HG03442 (cell line): Measurements from ENCODE around the gene NCOA1.
"Not testable (repeated sequence)": the region's sequence is repeated elsewhere in the genome, so short reads cannot be mapped to it uniquely, and the experiment has no call there.

Experiments used
- ATAC-seq: cut with Tn5 transposase; IDR thresholded peaks from one replicate; pipeline ENCODE4 v1.9.1; 2021; ENCODE audit warnings: mild to moderate bottlenecking, moderate library complexity; ENCODE audit not compliant: unreplicated experiment

NCOA1 gene

DNA sequence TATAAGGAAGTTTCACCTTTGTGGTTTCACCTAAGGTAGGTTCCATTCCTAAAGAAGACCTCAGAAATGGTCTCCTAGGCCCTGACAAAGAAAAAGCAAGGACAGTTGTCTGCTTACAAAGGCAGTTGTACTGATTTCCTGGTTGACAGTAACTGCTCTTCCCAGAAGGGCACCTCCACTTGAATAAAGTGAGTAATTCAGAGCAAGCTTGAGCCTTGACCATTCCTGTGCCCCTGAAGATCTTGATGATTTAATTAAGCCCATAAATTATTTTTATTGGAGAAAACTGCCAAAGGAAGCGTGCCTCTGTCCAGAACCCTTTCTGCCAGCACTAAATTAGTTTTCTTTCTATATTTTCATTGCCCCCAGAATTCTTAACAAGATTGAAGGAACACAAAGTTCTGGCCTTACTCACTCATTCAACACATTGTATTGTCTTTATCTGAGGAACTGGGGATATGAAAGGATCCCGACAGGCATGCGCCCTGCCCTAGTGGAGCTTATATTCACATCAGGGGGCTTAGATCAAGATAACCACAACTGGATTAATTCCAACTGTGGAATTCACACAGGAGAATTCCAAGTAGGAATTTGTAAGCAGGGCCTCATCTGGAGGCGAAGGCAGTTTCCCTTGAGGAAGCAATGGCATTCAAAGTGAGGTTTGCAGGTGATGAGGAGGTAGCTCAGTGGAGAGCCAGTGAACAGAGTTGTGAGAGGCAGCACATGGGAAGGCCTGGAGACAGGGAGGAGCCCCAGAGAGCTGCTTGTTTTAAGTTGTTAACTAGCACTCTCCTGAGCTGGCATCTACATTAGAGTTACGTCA is 280.9 kb downstream of the NCOA1 start:
- ATAC-seq = no peak

GRCh38 chr2:24774373-24774772 is 283.3 kb downstream of the NCOA1 start:
- ATAC-seq = no peak

DNA sequence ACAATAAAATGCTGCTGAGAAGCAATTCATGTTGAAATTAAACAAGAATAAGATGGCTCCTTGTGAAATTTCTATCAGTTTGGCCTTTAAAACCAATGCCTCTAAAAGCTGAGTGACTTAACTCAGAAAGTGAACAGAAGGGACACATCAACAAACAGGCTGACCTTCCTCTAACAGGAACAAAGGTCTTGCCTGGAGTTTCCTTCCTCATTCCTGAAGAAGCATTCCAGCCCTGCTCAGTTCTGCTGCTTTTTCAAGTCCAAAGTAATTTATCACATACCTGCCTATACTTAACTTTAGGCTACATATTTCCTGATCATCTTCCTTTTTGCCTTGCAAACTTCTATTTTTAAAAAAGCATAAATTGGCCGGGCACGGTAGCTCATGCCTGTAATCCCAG is 288.1 kb downstream of the NCOA1 start:
- no peak for ATAC-seq

GRCh38 chr2:24783641-24784040 is 292.6 kb downstream of the NCOA1 start:
- ATAC-seq = no peak

DNA sequence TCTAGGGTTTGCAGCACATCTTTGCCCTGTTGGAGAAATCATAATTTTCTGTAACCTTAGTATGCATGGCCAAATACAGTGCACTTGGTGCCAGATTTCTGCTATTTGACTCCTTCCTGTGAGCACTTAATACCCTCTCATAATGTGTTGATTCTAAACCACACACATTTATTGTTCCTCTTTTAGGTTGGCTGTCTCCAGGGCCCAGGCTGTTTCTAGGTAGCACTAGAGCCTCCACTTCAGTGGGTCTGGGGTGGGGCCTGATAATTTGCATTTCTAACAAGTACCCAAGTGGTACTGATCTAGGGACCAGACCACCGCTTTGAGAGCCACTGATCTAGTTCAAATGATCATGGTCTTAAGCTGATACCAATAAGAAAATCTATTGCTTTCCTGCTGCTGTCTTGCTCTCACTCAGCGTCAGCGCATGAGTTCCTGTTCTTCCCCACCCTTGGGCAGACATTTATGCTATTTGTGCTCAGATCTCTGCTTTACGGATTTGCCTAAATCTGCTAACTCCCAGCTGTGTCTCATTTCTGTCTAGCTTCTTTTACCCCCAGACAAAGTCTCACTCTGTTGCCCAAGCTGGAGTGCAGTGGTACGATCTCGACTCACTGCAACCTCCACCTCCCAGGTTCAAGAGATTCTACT is 294.7 kb downstream of the NCOA1 start:
- peak; percentile 68 for ATAC-seq

- ATAC-seq = no peak
Observed at GRCh38 chr2:24787532-24787931, 296.5 kb downstream of the NCOA1 start.

DNA sequence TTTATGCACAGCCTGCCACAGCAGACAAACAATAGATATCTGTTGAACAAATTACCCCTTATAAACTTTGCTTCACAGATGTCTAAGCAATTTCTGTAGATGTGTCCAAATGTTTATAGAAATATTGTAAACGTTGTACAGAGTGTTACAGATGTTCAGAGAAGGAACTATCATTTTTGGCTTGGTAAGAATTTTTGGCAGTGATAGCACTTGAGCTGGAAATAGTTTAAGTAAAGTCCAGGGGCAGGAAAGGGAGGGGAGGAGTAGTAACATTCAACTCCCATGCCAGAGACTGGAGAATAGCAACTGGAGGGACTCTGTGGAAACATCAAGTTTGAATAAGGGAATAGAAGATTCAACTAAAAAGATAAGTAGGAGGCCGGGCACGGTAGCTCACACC is 297.8 kb downstream of the NCOA1 start:
- ATAC-seq = no peak

DNA sequence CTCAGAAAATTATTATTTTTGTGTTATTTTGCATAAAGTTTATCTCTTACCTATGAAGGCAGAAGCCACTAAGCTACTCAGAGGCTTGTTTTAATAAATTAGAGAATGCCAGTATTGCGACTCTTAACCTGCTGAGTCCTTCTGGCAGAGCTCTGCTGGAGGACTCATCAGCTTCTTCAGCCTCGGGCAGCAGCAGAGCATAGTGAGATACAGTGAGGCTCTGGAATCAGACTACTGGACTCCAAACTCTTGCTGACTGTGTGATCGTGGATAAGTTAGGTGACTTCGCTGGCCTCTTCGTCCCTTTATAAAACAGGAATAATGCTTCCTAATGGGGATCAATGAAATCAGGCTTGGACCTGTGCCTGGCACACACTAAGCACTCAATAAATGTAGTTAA is 300.4 kb downstream of the NCOA1 start:
- ATAC-seq = no peak

GRCh38 chr2:24792542-24792873 is 301.5 kb downstream of the NCOA1 start:
- ATAC-seq = no peak

DNA sequence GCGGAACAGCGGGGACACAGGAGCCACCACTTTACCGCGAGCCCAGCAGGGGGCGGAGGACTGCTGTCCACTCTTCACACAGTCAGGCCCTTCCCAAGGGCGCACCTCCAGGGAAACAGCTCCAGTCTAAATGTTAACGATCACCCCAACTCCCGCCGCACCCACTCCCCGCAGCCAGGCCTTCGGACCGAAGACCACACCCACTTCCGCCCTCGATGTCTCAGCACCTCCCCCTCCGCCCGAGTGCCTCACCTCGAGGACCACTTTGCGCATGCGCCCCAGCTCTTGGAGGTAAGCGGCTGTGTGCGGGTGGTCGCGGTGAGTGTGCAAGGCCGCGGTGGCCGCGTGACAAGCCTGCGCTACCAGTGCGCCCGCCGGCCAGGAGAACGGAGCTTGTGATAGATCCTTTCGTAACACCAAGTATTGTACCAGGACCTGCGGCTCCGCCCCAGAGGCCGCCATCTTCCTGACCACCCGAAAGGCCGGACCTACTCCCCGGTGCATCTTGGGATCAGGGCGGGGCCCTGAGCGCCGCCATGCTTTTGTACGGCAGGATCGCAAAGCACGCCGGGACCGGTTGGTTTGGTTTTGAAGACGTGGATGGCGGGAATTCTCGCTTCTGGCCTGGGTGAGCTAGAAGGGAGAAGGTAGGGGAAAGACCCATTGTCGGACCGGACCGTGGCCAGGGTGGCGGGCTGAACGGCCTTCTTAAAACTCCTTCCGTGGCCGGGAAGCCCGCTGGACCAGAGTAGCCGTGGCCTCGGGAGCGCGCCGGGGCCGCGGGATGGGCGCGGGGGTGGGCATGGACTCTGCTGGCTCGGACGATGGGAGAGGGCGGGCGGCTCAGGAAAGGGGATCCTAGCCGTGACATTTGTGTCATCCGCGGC is 302.1 kb downstream of the NCOA1 start, which contains the start of the genes CENPO and PTRHD1:
TSS of gene CENPO (plus strand) at position 552 of the 887 bp plus-strand sequence. CDS start 495 bp downstream, outside the sequence.
TSS of gene PTRHD1 (minus strand) at position 518 of the 887 bp plus-strand sequence. CDS start at position 504, 14 bp downstream.
- peak; percentile 89 for ATAC-seq

GRCh38 chr2:24793761-24794435 is 302.8 kb downstream of the NCOA1 start:
- no peak for ATAC-seq

DNA sequence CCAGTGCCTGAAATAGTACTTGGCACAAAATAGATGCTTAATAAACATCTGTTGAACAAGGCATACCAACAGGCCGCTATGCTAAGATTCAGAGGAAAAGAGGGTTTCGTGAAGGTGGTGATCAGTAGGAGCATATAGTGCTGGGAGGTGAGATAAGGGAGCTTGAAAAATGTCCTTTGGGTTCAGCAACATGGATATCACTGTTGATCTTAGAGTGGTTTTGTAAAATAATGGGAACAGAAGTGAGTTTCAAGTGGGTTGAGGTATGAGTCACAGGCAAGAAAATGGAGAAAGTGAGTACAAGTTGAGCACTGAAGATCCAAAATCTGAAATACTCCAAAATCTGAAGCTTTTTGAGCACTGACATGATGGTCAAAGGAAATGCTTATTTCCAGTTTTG is 306.6 kb downstream of the NCOA1 start:
- no peak for ATAC-seq

- ATAC-seq = not testable (repeated sequence)
Observed at GRCh38 chr2:24800487-24800886, 309.4 kb downstream of the NCOA1 start.

GRCh38 chr2:24805811-24806660 is 315.0 kb downstream of the NCOA1 start:
- not testable (repeated sequence) for ATAC-seq

DNA sequence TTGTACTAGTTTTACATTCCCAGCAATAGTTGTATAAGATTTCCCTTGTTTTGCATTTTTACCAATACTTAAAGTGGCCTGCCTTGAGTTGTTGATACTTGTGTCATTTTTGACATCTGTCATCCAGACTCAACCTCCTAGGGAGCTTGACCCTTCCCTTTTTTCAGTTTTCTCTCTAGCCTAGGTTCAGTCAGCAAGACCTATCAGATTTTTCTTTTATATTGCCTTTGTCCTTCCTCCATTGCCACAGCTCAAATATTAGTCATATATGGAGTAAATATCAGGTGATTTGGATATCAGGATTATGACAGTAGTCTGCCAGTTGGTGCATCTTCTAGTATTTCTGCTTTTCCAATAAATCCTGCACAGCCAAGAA is 315.6 kb downstream of the NCOA1 start:
- no peak for ATAC-seq

DNA sequence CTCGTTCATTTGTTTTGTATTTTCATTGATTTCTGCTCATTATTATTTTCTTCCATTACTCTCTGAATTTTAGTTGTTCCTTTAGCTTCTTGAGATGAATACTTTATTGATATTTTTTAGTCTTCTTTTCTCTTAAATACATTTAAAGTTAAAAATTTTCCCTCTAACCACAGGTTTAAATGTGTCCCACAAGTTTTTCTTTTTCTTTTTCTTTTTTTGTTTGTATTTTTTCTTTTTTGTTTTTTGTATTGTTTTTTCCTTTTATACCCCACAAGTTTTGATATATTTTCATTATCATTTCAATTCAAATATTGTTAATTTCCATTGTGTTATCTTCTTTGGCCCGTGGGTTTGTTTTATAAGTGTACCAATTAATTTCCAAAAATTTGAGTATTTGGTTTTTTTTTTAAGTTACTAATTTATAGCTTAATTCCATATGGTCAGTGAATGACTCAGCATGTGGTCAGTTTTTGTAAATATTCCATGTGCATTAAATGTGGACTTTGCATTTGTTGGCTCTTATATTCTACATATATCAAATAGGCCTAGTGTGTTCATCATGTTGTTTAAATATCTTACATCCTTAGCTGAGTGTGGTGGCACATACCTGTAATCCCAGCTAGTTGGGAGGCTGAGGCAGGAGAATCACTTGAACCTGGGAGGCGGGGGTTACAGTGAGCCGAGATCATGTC is 318.4 kb downstream of the NCOA1 start:
- ATAC-seq = no peak

DNA sequence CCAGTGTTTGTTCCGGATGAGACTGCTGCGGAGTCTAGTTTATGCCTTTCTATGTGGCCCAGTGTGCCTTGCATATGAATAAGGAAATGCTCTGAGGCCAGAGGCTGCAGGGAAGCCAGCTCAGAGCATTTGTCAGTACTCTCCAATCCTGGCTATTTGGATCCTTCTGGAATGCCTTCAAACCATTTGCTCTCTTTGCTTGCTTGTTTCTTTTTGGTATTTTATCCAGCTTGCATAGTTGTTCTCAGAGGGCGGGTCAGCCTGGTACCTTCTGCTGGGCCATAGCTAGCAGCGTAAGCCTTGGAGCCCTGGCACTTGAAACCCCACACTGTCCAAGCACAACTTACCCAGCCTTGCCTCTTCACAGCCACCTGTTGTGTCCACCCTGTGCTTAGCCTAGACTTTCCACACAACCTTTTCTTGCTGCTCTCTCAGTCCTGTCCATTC is 322.7 kb downstream of the NCOA1 start:
- ATAC-seq = no peak

DNA sequence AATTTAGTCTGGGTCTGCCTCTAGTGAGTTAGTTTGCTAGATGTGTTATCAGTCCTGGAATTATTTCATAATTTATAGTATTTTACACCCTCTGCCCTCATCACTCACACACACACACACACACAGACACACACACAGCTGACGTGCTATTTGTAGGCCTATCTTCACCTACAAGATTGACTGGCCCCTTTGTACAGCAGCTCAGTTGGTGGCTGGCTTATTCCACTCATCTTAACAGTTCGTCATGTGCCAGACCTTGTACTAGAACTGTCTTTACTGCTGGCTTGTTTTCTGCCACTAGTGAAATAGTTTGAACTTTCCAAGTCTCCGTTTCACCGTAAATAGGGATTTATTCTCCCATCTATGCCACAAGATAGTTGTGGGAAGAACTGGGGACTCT is 323.5 kb downstream of the NCOA1 start:
- ATAC-seq = no peak

GRCh38 chr2:24815171-24815570 is 324.1 kb downstream of the NCOA1 start:
- ATAC-seq = no peak
